Adrenal gland (tissue), 5 donors: ENCODE results near the gene SH3RF2.

Experiments used
- CTCF ChIP-seq, 6 experiments: fragments of 450-650 bp in 4 of 6; fragments of 200-600 bp in 2 of 6; sonication (generic) in 1 of 6; IDR thresholded peaks; 1 replicate in 5 of 6; 2 replicates in 1 of 6; pipeline versions ENCODE4 v1.5.1 to v1.8.0; 2016 to 2021; ENCODE audit warnings: antibody characterized with exemption in 6 of 6, mild to moderate bottlenecking in 2 of 6, moderate library complexity in 1 of 6
- POLR2A ChIP-seq, 2 donors: fragments of 450-650 bp; IDR thresholded peaks; one replicate each; pipeline ENCODE4 v1.6.1; 2017; ENCODE audit warnings: antibody characterized with exemption in 2 of 2, mild to moderate bottlenecking in 2 of 2, moderate library complexity in 1 of 2
- donor health status: DM: no; HTN: no; CAD: no.

- TF ChIP-seq CTCF (IDR thresholded peaks at IDR 0.05), result no peak
- TF ChIP-seq POLR2A (IDR thresholded peaks at IDR 0.05), result no peak
Measured at GRCh38 chr5:145889611-145890010, 46.8 kb upstream of the SH3RF2 start.
